ENCODE results near the gene NOD2.
A peak's percentile ranks its signal among the peaks of the same experiment; 100 is the strongest.

The NOD2 gene

DNA sequence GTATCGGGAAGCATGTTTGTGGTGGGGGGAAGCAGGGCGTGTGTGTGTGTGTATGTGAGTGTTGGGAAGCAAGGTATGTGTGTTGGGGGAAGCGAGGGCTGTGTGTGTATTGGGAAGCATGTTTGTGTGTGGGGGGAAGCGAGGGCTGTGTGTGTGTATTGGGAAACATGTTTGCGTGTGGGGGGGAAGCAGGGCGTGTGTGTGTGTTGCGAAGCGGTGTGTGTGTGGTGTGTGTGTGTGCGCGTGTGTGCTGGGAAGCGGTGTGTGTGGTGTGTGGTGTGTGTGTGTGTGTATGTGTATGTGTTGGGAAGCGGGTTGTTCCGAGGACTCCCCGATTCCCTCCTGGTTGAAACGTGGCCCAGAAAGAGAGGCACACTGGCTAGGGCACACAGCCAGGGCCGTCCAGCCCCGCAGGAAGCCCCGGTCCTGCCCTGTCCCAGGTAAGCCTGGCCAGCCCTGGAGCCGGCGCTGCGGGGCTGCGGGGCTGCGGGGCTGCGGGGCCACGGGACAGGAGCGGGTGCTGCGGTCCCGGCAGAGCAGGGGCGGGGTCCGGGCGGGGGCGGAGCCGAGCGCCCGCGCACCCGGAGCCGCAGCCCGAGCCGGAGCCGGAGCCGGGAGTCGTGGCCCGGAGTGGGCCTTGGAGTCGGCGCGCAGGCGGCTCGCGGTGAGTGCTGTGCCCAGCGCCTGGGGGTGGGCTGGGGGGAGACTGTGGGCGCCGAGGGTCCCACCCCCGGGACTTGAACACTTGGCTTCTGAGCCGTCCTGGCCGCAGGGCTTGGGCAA lies at the start of gene NOD2:
TSS of gene NOD2 (plus strand) at position 608 of the 783 bp plus-strand sequence. CDS start 5,890 bp downstream, outside the sequence.
- no peak for DNase-seq (ENCODE audit: low read depth in 2 of 2, low spot score in 1 of 2)

DNA sequence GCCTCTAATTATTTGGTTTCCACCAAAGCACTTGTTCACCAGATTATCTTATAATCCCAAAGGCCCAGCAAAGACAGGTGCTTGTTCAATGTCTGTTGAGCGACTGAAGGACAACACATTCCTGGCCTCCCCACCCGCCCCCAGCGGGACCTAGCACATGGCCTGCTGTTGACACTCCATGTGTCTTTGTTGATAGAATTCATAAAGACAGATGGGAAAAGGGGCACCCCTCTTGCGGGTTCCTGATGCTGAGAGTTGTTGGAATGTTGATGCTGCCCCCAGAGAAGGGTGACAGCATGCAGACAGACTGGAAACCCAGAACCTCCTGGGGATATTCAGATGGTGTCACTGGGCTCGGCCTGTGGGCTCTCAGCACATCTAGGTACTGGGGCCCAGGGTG lies 49.2 kb upstream of the NOD2 start:
- DNase-seq (ENCODE audit: low read depth in 2 of 2, low spot score in 1 of 2), result no peak

DNA sequence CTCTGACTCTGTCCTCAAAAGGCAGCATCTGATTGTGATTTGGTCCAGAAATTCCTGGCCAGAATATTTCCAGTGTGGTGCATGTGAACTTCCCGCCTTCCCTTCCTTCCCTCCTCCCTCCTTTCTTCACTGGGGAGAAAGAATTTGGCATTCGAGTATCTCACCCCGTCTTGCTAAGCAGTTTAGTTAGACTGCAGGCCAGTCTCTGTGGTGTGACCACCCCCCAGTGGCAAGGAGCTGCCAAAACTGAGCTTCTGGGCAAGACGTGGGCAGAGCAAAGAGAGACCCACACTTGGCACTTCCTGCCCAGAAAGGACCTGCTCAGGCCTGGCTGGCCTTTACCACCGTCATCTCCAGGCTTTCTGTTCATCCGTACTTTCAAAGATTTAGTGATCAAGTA lies 48.7 kb upstream of the NOD2 start:
- DNase-seq (ENCODE audit: low read depth in 2 of 2, low spot score in 1 of 2), result no peak

DNA sequence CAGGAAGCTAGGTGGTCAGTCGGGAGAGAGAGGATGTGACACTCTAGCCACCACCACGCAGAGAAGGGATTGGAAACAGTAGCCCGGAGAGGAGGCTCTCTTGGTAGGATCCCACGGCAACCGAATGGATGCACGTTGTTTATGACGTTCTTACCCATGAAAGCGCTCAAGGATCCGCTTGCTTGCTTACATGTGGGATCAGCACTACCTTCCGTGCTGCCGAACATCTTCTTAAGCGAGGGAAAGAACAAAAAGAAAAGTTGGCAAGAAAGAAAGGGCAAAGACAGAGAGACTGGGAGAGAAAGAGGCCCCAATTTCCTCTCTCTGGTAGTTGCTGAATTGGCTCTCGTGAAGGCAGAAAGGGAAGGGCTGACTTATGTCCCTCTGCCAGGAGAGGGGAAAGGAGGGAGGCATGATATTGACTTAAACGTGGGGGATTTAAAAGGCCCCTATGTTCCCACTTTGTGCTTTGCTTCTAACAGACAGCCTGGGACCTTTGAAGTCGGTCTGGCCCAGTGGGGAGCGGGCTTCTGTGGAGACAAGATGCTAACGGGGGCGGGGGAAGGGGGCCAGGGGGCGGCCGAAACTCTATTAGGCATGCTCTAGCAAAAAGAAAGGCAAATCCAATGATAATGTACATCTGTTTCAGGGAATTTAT lies 47.7 kb upstream of the NOD2 start:
- DNase-seq (ENCODE audit: low read depth in 2 of 2, low spot score in 1 of 2), result no peak

DNA sequence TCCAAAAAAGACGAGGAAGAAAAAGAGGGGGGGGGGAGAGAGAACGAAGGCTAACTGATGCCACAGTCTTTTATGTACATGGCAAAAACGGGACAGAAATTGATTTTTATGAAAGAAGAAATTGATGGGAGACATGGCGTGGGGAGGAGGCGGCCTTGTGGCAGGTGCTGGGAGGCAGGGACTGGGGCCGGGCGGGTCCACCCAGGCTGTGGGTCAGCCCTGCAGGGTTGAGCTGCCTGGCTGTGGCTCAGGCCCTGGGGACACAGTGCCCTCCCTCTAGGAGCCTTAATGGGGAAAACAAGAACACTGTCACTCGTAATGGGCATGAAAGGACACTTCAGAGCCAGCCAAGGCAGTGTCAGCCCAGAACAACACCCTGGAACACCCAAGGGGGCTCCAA lies 47.1 kb upstream of the NOD2 start:
- DNase-seq (ENCODE audit: low read depth in 2 of 2, low spot score in 1 of 2), result no peak

DNA sequence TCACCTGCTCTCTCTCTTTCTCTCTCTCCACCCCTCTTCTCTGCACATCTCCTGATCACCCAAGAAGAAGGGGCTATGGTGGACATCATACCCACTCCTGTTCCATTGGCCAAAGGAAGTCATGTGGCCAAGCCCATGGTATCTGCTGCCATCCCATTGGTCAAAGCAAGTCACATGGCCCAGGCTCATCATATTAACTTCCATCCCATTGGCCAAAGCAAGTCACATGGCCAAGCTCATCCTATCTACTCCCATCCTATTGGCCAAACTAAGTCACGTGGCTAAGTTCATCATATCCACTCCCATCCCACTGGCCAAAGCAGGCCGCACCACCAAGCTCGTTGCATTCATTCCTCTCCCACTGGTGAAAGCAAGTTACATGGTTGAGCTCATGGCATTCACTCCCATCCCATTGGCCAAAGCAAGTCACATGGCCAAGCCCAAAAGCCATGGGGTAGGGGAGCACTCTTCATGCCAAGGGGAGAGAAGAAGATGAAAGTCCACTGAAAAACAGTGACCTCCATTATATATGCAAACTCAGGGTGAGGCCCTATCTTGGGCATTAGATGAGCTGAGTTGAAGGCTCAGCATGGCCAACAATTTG lies 41.5 kb upstream of the NOD2 start:
- DNase-seq (ENCODE audit: low read depth in 2 of 2, low spot score in 1 of 2), result no peak

DNA sequence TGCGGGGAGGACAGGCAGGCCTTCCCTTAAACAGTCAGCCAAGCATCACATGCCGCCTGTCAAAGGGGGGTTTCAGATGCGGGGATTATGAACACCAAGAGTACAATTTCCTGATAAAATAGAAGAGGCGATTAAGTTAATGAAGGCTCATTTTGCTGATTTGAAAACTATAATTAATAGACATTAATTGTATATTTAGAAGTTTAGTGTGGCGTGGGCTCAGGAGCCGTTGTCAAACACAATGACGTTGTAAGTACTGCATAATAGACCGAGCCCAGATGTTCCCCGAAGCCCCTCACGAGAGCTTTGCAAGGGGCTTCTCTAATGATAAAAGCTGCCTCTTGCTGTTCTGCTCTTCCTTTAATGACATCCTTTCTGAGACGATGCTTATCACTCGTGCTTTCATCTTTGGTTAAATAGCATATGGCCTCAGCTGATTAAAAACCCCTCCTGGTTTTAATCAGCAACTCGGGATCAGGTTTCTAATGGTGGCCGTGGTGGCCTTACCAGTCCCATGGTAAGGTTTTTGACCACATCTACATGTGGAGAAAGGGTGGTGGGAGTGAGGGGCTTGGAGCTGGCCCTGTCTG lies 40.5 kb upstream of the NOD2 start:
- no peak for DNase-seq (ENCODE audit: low read depth in 2 of 2, low spot score in 1 of 2)

DNA sequence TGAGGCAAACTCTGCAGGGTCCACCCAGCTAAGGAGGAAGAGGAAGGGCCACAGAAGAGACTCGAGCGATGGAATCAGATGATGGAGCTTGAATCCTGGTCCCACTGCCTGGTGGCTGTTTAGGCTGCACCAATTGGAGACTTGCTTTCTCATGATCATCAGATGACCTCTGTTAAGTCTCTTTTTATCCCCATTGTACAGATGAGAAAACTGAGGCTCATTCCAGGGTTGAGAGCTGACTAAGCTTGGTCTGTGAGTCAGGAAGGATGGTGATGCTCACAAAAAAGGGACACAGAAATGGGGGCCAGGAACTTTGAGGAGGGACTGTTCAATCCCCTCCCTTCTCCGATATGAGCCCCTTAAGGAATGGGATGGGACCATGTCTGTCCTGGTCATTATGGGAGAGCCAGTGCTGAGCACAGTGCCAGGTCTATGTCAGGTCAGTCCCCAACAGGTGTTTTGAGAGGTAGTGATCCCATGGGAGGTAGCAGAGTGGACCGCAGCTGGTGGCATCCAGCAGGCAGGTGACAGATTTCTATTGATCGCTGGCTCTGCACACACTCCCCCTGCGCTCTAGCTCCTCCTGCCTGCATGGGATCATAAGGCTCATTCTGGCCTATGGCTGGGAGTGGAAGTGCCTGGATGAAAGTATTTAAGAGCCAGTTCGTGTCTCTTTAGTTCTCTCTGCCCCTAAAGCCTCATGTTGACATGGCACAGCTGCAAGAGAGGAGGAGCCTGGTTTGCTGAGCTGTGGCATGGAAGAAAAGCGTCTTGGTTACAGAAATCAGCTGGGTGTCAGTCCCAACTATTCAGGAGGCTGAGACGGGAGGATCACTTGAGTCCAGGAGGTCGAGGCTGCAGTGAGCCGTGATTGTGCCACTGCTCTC lies 39.5 kb upstream of the NOD2 start:
- no peak for DNase-seq (ENCODE audit: low read depth in 2 of 2, low spot score in 1 of 2)

DNA sequence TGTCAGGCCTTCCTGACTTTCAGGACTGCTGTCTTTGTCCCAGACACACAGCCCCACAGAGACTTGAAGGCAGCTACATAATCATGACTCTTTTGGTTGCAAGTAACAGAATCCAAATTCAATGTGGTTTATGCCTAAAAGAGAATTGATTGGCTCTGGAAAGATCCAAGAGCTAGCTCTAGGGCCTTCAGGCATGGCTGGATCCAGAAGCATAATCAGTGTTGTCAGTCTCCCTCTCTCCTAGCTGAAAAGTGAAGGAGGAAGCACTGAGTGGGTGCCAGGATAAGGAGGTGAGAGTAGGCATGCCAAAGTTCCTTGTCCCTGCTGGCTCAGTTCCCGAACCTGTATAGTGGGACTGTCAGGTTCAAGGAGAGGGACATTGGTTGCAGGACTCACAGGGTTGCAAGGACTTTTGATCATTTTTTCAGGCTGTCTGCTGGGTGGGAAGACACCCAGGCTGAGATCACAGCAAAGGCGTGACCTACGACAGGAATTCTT lies 37.8 kb upstream of the NOD2 start:
- DNase-seq (ENCODE audit: low read depth in 2 of 2, low spot score in 1 of 2), result no peak

DNA sequence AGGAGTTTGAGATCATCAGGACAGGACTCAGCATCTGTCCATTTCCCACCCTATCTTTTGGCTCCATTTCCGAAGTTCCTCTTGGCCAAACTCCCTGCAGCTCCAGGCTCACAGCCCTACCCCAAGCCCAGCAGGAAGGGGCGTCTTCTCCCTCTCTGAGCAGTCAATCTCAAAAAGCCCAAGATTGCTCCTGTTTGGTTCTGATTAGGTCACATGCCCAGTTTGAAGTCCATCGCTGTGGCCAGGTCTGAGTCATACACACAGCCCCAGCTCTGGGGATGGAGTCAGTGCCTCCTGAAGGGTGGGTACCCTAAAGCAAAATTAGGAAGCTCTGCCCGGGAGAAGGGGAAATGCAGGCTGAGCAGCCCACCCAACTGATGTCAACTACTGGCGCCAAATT lies 36.2 kb upstream of the NOD2 start:
- DNase-seq (ENCODE audit: low read depth in 2 of 2, low spot score in 1 of 2), result no peak

DNA sequence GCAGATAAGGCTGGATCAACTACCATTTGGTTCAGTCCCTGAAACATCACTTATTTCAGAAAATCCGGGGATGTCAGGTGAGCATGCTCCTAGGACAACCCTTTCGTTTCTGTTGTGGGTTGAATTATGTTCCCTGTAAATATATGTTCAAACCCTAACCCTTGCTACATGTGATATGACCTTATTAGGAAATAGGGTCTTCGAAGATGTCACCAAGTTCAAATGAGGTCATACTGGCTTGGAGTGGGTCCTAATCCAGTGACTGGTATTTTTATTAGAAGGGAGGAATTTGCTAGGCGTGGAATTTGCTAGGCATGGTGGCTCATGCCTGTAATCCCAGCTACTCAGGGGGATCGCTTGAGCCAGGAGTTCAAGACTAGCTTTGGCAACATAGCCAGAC lies 33.6 kb upstream of the NOD2 start:
- no peak for DNase-seq (ENCODE audit: low read depth in 2 of 2, low spot score in 1 of 2)

DNA sequence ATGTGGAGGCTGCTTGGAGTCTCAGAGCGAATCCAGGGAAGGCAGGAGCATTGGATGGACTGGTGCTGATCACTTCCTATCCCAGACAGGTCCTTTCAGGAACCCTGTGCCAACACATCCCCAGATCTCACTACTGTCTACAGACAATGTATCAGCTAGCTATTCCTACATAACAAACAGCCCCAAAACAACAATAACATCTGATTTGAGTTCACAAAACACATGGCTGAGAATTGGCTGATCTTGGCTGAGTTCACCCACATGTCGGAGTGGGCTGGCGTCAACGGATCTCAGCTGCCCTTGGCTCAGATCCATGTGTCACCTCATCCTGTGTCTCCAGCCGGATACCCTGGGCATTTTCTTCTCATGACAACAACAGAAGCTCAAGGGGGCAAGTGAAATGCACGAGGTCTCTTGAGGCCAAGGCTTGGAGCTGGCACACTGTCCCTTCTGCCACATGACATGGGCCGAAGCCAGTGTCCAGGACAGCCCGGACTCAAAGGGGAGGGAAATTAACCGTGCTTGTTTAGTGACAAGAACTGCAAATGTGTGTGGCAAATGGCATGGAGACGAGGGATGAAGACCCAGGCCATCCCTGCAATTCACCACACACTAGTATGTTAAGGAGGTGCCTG lies 31.0 kb upstream of the NOD2 start:
- DNase-seq (ENCODE audit: low read depth in 2 of 2, low spot score in 1 of 2), result no peak

DNA sequence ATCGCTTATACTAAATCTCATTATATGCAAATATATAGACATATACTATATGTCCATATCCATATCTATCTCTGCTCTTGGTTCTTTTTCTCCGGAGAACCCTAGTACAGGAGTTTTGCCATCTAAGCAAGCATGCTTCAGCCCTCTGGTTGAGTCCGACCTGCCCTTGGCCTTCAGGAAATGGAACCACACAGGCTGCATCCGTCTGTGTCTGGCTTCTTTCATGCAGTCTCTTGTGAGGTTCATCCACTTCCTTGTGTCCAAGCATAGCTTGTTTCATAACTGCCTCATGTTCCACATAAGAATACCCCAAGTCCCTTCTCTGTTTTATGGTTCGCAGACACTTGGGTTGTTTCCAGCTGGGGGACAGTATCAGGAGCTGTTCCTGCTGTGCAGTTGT lies 29.1 kb upstream of the NOD2 start:
- no peak for DNase-seq (ENCODE audit: low read depth in 2 of 2, low spot score in 1 of 2)

DNA sequence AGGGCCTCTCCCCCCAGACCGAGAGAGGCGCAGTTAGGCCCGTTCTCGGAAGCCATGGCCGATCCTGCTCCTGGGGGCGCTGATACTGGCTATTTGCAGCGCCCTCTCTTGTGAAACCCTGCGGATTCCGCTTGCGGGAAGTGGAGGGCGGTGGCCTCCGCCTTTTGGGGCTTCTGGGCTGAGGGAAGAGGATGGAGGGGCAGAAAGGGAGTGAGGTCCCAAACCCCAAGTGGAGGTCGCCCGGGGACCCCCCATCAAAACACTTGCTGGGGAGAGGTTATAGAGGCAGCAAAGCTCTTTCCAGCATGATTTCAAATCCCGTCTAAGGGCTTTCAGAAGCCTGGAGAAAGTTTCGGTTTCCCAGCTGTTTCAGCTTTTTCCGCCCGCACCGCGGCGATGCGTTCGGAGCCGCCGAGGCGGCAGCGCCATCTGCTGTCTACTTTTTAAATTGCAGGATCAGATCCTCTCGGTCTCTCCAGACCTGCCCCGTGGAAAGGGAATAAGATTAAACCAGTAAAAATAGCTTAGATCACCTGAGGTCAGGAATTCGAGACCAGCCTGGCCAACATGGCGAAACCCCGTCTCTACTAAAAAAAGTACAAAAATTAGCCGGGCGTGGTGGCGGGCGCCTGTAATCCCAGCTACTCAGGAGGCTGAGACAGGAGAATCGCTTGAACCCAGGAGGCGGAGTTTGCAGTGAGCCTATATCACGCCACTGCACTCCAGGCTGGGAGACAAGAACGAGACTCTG lies 28.1 kb upstream of the NOD2 start:
- DNase-seq (ENCODE audit: low read depth in 2 of 2, low spot score in 1 of 2), result peak; percentile 79 to 80

DNA sequence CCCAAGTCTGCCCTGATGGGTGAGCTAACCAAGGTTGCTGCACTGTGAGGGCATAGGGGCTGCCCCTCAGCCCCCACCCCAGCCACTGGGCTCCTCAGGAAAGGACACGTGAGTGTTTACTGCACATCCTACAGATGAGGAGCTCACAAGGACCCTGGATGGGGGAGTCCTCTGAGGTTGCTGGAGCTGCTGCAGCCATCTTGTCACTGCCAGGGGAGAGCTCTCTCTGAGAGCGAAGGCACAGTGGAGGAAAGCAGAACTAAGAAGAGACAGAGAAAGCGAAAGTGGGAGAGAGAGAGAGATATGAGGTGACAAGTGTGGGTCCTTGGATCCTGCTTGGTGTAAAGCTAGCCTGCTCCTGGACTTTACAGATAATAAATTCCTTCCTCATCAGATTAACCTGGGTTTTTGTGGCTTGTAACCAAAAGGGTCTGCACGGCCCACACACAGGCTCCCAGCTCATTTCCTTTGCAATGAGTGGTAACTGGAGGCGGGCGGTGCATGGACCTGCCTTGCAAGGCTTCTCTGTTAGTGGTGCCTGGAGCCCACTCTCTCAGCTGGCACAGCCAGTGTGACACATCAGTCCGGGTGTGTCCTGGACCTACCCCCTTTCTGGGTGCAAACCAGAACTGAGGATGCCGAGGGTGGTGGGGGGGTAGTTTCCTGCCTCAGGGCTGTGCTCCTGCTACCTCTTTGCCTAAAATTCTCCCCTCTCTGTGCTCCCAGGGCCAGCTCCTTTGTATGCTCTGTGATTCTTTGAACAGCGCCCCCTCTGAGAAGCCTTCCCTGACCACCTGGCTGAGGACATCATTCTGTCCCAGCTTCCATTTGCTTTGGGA lies 26.5 kb upstream of the NOD2 start:
- no peak for DNase-seq (ENCODE audit: low read depth in 2 of 2, low spot score in 1 of 2)

DNA sequence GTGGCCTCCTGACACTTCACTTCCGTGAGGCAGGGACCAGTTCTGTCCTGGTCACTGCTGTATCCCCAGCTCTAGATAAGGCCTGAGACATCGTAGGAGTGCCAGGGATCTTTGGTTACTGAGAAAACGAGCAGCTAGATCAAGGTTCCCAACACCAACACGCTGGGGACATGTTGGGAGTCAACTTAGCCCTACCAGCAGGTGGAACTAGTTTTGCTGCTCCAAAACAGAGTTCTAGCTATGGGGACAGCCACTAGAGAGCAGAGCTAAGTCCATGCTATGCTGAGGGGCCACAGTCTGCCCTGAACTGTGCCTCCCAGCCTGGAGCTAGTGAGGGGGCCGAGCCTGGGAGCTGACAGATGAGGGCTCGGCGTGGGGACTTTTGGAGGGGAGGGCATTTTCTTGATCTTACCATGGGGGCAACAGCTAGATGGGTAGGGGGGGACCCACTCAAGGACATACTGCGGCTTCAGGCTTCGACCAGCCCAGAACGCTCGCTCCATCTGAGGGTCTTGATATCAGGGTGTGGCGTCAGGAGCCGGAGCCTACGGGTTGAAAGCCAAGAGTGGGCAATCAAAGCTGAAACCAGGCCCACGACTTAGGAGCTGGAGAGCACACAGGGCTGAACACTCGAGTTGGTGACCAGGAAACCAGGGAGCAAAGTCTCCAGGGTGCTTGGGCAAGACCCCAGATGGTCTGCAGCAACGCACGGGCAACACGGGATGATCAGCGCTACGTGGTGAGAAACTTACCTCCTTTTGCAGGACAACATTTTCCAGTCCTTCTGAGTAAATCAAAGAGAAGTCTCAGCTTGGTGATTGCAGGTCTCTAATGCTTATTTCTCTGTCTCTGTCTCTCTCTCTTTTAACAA lies 25.7 kb upstream of the NOD2 start:
- DNase-seq (ENCODE audit: low read depth in 2 of 2, low spot score in 1 of 2), result no peak

DNA sequence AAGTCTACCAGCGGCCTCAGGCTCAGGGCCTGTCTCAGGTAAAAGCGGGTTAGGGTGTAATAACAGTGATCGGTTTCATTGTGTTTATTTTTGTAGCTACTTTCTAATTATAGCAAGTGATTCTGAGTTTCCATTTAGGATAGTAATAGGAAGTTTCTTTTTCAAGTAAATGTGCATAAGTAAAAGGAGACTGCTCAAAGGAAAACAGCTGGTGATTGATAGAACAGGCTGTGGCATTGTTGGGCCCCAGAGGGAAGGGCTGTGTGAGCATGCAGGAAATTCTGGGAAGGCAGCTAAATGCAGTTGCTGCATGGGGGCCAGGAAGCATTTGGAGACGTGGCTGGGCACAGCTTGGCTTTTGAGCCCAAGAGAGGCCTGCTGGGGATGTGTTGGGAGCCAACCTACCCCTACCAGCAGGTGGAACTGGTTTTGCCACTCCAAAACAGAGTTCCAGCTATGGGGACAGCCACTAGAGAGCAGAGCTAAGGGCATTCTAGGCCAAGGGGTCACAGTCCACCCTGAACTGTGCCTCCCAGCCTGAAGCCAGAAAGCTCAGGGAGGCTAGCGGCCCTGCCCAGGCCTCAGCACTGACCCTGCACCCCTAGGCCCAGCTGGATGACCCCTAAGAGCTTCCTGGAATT lies 24.9 kb upstream of the NOD2 start:
- no peak for DNase-seq (ENCODE audit: low read depth in 2 of 2, low spot score in 1 of 2)

All from stimulated activated CD8-positive, alpha-beta memory T cell treated with anti-CD3 and anti-CD28 coated beads, Interleukin-4, amount 100 ng/mL, for 1 hour (primary cell).